ENCODE measurements around the gene NKX1-1. TPM values are rescaled to one million over a fixed set of nuclear protein-coding genes. Genes with fewer than 3 reads are reported as not detected.

NKX1-1 gene
- total RNA-seq (not detected), polyA plus RNA-seq (ENCODE audit: insufficient read depth in 1 of 8, insufficient read length in 8 of 8, low replicate concordance in 1 of 8) (not detected)
- long read RNA-seq, donor 1 = 0 reads
- long read RNA-seq, donor 2 = 0 reads
- long read RNA-seq, donor 3 = 0 reads
- long read RNA-seq, donor 4 = 0 reads
- long read RNA-seq, donor 5 = 0 reads
- long read RNA-seq, donor 6 = 0 reads
- long read RNA-seq, donor 7 = 0 reads
- long read RNA-seq, donor 8 = 0 reads
- long read RNA-seq, donor 9 = 0 reads
- long read RNA-seq, donor 10 = 0 reads
- long read RNA-seq, donor 11 = 0 reads

DNA sequence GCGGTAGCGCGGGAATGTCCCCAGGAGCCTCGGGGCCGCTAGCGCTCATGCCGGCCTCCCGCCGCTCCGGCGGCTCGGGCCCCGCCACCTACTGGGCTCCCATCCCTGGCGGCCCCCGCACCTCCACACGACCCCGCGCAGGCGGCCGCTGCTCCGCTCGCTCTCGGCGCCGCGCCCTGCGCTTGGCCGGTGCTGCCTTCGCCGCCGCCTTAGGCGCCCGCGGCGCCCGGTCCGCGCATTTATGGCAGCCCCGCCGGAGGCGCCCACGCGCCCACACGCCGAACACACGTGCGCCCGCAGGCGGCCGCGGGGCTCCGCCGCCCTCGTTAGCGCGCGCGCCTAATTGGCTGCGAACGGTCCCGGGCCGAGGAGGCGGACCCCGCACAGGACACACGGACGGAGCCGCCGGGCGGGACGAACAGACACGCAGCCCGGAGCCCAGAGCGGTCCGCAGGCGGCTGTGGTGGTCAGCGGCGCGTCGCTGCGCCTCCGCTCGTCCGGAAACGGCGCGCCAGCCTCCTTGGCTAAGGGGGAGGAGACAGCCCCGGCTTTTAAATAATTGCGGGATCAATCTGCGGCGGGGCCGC, at the start of gene NKX1-1:
TSS of gene NKX1-1 (minus strand) at position 49 of the 587 bp plus-strand sequence. CDS start at position 49, 0 bp downstream.
- Histone ChIP-seq H3K9me3 (replicated peaks; ENCODE audit: control insufficient read depth, low read depth, low read length) (no peaks in the 10 kb centered on the region), H3K27ac (ENCODE audit: low read length) (no peak within 1 kb of the TSS), H3K4me1 (ENCODE audit: control insufficient read depth, insufficient read depth, low read length) (no peaks in the 10 kb centered on the region), H3K36me3 (ENCODE audit: control insufficient read depth, insufficient read depth, low read length) (no peaks in the 10 kb centered on the region), H3K27me3 (ENCODE audit: control insufficient read depth, insufficient read depth, low read length) (peaks cover 86% of the 10 kb centered on the region), H3K4me3 (ENCODE audit: low read length) (no peak within 1 kb of the TSS)
- no peak for DNase-seq
- 2% methylated on average over 91 of the region's 91 CpGs for WGBS (ENCODE audit: insufficient coverage)

DNA sequence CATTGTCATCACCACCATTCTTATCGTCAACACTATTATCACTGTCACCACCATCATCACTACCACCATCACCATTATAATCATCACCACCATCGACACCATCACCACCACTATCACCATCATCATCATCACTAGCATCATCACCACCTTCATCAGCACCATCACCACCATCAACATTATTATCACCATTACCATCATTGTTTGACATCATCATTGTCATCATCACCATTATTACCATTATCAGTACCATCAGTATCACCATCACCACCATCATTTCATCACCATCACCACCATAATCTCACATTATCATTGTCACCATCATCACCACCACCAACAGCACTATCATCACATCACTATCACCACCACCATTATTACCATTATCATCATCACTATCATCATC, 47.5 kb upstream of the NKX1-1 start:
- no peak overlapping the region for H3K27ac ChIP-seq (ENCODE audit: low read length)
- H3K36me3 ChIP-seq (ENCODE audit: control insufficient read depth, insufficient read depth, low read length) = no peaks in the 10 kb centered on the region
- no peaks in the 10 kb centered on the region for H3K9me3 ChIP-seq (replicated peaks; ENCODE audit: control insufficient read depth, low read depth, low read length)
- WGBS (ENCODE audit: insufficient coverage) = 85% methylated on average over 2 of the region's 2 CpGs
- H3K4me3 ChIP-seq (ENCODE audit: low read length) = no peak overlapping the region
- DNase-seq = no peak
- H3K4me1 ChIP-seq (ENCODE audit: control insufficient read depth, insufficient read depth, low read length) = no peaks in the 10 kb centered on the region
- H3K27me3 ChIP-seq (ENCODE audit: control insufficient read depth, insufficient read depth, low read length) = peaks cover 18% of the 10 kb centered on the region

DNA sequence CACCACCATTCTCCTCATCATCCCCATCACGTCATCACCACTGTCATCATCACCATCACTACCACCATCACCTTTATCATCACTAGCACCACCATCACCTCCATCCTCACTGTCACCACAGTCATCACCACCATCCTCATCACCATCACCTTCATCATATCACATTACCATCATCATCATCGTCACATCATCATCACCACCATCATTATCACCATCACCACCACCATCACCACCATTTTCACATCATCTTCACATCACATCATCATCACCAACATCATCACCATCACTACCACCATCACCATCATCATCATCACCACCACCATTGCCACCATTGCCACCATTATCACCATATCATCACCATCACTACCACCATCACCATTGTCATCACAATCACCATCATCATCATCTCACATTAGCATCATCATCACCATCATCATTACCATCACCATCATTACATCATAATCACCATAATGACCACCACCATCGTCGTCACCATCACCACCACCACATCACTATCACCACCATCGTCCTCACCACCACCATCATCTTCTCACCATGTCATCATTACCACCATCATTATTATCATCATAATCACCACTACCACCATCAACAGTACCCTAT, 46.3 kb upstream of the NKX1-1 start:
- H3K27ac ChIP-seq (ENCODE audit: low read length) = no peak overlapping the region

GRCh38 chr4:1451752-1452122, 45.5 kb upstream of the NKX1-1 start:
- no CpG with 5 or more reads among the region's 3 CpGs for WGBS (ENCODE audit: insufficient coverage)
- H3K27me3 ChIP-seq (ENCODE audit: control insufficient read depth, insufficient read depth, low read length) = peaks cover 11% of the 10 kb centered on the region
- no peaks in the 10 kb centered on the region for H3K36me3 ChIP-seq (ENCODE audit: control insufficient read depth, insufficient read depth, low read length)

More for the DNA sequence above, 46.3 kb upstream of the NKX1-1 start:
- H3K36me3 ChIP-seq (ENCODE audit: control insufficient read depth, insufficient read depth, low read length) = no peaks in the 10 kb centered on the region
- H3K27me3 ChIP-seq (ENCODE audit: control insufficient read depth, insufficient read depth, low read length) = peaks cover 11% of the 10 kb centered on the region
- H3K9me3 ChIP-seq (replicated peaks; ENCODE audit: control insufficient read depth, low read depth, low read length) = no peaks in the 10 kb centered on the region
- no peak overlapping the region for H3K4me3 ChIP-seq (ENCODE audit: low read length)
- no peak for DNase-seq
- H3K4me1 ChIP-seq (ENCODE audit: control insufficient read depth, insufficient read depth, low read length) = no peaks in the 10 kb centered on the region
- 68% methylated on average over 5 of the region's 5 CpGs for WGBS (ENCODE audit: insufficient coverage)

DNA sequence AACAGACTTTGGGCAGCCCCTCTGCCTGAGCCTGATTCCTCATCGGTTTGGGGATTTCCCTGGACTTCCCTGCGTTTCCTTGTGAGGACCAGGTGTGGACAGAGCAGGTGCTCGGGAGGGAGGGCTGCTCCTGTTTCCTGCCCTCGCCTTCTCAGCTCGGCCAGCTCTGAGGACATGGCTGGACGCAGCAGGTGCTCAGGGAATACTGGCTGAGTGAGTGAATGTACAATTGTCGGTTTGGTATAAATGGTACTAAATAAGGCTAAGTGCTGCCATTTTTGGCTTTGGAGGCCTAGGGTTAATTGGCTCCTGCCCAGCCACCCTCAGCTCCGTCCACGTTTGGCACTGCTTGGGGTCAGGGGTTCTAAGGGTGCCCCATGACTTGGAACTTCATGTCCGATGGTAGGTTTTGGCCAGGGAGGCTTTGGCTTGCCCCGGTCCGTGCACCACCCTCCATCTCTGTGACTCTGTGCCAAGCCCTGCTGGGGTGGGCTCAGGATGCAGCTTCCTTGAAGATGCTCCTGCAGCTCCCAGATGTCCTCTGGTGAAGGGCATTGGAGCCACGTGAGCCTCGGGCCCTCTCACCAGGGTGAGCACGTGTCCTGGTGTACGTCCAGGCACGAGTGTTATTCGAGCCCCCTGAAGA, 45.0 kb upstream of the NKX1-1 start:
- no peaks in the 10 kb centered on the region for H3K9me3 ChIP-seq (replicated peaks; ENCODE audit: control insufficient read depth, low read depth, low read length)
- no peak overlapping the region for H3K27ac ChIP-seq (ENCODE audit: low read length)
- no peak overlapping the region for H3K4me3 ChIP-seq (ENCODE audit: low read length)
- H3K27me3 ChIP-seq (ENCODE audit: control insufficient read depth, insufficient read depth, low read length) = peaks cover 8% of the 10 kb centered on the region
- DNase-seq = no peak
- H3K4me1 ChIP-seq (ENCODE audit: control insufficient read depth, insufficient read depth, low read length) = no peaks in the 10 kb centered on the region
- H3K36me3 ChIP-seq (ENCODE audit: control insufficient read depth, insufficient read depth, low read length) = no peaks in the 10 kb centered on the region
- 77% methylated on average over 14 of the region's 18 CpGs for WGBS (ENCODE audit: insufficient coverage)

More at GRCh38 chr4:1451752-1452122, 45.5 kb upstream of the NKX1-1 start:
- Histone ChIP-seq H3K27ac (ENCODE audit: low read length) (no peak overlapping the region), H3K4me3 (ENCODE audit: low read length) (no peak overlapping the region), H3K9me3 (replicated peaks; ENCODE audit: control insufficient read depth, low read depth, low read length) (no peaks in the 10 kb centered on the region), H3K4me1 (ENCODE audit: control insufficient read depth, insufficient read depth, low read length) (no peaks in the 10 kb centered on the region)
- DNase-seq = no peak

- DNase-seq = no peak
- no peak overlapping the region for H3K4me3 ChIP-seq (ENCODE audit: low read length)
- H3K4me1 ChIP-seq (ENCODE audit: control insufficient read depth, insufficient read depth, low read length) = no peaks in the 10 kb centered on the region
- H3K9me3 ChIP-seq (replicated peaks; ENCODE audit: control insufficient read depth, low read depth, low read length) = no peaks in the 10 kb centered on the region
- H3K27me3 ChIP-seq (ENCODE audit: control insufficient read depth, insufficient read depth, low read length) = peaks cover 8% of the 10 kb centered on the region
- H3K27ac ChIP-seq (ENCODE audit: low read length) = no peak overlapping the region
- no peaks in the 10 kb centered on the region for H3K36me3 ChIP-seq (ENCODE audit: control insufficient read depth, insufficient read depth, low read length)
- 79% methylated on average over 21 of the region's 32 CpGs for WGBS (ENCODE audit: insufficient coverage)
Observed at GRCh38 chr4:1449833-1450741, 43.8 kb upstream of the NKX1-1 start.

DNA sequence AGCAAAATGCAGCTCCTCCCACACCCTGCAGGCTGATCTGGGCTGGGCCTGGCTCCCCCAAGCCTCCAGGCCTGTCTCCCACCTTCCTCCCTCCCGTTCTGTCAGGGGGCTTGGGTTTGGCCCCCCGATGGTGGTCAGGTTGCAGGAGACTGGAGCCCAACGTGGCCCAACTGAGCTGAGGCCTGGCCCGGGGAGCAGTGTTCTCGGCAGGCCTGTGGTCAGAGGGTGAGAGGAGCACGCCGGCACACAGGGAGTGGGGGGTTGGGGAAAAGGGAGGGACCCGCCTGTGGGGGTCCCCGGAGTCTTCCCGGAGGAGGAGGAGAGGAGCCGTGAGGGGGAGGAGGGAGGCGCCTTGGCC, 43.2 kb upstream of the NKX1-1 start:
- peaks cover 8% of the 10 kb centered on the region for H3K27me3 ChIP-seq (ENCODE audit: control insufficient read depth, insufficient read depth, low read length)
- no peaks in the 10 kb centered on the region for H3K36me3 ChIP-seq (ENCODE audit: control insufficient read depth, insufficient read depth, low read length)
- H3K4me1 ChIP-seq (ENCODE audit: control insufficient read depth, insufficient read depth, low read length) = no peaks in the 10 kb centered on the region
- H3K4me3 ChIP-seq (ENCODE audit: low read length) = no peak overlapping the region
- 38% methylated on average over 10 of the region's 12 CpGs for WGBS (ENCODE audit: insufficient coverage)
- H3K9me3 ChIP-seq (replicated peaks; ENCODE audit: control insufficient read depth, low read depth, low read length) = no peaks in the 10 kb centered on the region
- DNase-seq = no peak
- H3K27ac ChIP-seq (ENCODE audit: low read length) = no peak overlapping the region

DNA sequence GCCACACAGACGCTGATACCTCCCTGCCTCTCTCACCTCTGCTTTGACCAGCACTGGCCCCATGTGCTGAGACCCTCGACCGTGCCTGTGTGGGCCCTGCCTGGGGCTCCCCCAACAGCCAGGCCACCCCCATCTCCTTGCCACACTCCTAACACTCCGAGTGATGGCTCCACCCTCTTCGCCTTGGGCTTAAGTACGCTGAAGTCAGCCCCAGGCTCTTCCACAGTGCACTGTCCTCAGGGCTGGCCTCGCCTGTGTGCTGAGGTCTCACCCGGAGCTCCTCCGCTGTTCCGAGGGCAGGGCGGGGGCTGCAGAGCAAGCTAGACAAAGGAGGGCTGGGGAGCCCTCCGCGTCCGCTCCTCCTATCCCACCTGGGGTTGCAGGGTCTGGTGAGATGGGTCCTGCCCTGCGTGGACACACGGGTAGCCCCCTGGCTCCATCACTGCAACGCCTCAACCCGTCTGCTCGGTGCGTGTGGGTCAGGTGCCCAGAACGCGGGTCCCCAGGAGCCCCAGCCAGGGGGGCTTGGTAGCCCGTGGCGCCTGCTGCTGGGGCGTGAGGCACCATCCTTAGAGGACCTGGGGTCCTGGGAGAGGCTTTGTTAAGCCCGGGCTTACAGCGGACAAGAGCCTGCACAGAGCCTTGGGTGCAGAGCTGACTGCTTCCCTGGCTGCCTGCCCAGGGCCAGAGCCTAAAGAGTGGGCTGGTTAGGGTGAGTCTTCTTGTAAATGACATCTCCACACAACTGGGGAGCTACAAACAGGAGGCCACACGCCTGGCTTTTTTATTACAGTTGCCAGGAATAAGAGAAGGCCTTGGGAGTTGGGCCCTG, 42.6 kb upstream of the NKX1-1 start:
- no peaks in the 10 kb centered on the region for H3K36me3 ChIP-seq (ENCODE audit: control insufficient read depth, insufficient read depth, low read length)
- WGBS (ENCODE audit: insufficient coverage) = 50% methylated on average over 23 of the region's 28 CpGs
- no peaks in the 10 kb centered on the region for H3K9me3 ChIP-seq (replicated peaks; ENCODE audit: control insufficient read depth, low read depth, low read length)
- H3K4me3 ChIP-seq (ENCODE audit: low read length) = no peak overlapping the region
- peaks cover 8% of the 10 kb centered on the region for H3K27me3 ChIP-seq (ENCODE audit: control insufficient read depth, insufficient read depth, low read length)
- DNase-seq = no peak
- H3K4me1 ChIP-seq (ENCODE audit: control insufficient read depth, insufficient read depth, low read length) = no peaks in the 10 kb centered on the region
- H3K27ac ChIP-seq (ENCODE audit: low read length) = no peak overlapping the region

All from muscle of leg (tissue), 16 donors.